ENCODE data around the gene MRTO4. TPM values are rescaled to one million over a fixed set of nuclear protein-coding genes. Genes with fewer than 3 reads are reported as not detected.
A peak's percentile ranks its signal among the peaks of the same experiment; 100 is the strongest.

Gene MRTO4
- total and polyA plus RNA-seq, 2 of the 13 experiments (the other 11 are each of a cell fraction or from before 2014, with no cell fraction given) = 28.1 to 59.2 TPM

DNA sequence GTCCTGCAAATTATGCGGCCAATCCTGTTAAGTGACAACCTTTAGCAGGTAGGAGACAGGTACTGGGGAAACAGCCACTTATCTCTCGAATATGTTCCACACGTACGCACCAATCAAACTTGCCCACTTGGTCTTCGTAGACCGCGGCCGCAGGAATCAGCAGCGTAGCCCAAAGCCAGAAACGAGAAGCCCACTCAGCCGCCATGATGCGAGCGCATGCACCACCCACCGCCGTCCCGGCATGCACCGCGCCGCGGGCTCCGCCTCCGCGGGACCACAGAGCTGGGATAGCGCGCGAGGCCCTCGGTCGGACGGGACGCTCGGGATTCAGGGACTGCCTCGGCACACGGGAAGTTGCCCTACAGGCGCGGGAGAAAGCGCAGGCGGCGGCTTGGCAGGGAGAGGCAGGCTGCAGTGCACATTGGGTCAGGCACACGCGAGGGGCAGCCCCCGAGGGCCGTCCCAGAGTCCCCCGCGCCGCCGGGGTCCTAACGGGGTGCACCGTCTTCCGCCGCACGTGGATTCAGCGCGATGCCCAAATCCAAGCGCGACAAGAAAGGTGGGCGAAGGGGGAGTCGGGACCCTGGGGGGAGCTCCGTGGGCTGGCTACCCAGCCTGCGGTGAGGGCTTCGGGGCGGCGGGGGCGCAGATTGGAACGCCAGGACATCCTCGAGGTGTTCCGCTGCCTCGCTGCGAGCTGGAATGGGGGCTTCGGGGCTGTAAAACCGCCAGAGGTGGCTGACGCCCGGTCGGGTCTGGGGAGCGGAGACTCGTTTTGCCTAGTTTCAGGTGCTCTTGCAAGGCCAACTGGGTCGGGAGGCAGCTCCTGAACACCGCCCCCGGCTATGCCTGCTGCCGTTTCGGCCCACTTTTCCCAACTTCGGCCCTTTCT, at the start of gene MRTO4, which contains the start of gene EMC1 (continued):
- TF ChIP-seq, protein P1, sequence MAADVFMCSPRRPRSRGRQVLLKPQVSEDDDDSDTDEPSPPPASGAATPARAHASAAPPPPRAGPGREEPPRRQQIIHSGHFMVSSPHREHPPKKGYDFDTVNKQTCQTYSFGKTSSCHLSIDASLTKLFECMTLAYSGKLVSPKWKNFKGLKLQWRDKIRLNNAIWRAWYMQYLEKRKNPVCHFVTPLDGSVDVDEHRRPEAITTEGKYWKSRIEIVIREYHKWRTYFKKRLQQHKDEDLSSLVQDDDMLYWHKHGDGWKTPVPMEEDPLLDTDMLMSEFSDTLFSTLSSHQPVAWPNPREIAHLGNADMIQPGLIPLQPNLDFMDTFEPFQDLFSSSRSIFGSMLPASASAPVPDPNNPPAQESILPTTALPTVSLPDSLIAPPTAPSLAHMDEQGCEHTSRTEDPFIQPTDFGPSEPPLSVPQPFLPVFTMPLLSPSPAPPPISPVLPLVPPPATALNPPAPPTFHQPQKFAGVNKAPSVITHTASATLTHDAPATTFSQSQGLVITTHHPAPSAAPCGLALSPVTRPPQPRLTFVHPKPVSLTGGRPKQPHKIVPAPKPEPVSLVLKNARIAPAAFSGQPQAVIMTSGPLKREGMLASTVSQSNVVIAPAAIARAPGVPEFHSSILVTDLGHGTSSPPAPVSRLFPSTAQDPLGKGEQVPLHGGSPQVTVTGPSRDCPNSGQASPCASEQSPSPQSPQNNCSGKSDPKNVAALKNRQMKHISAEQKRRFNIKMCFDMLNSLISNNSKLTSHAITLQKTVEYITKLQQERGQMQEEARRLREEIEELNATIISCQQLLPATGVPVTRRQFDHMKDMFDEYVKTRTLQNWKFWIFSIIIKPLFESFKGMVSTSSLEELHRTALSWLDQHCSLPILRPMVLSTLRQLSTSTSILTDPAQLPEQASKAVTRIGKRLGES (CRISPR knock-in tag; IDR thresholded peaks at IDR 0.05; ENCODE audit: borderline replicate concordance) = no peak
- TF ChIP-seq ZNF782 (CRISPR knock-in tag; IDR thresholded peaks at IDR 0.05; ENCODE audit: borderline replicate concordance) (peak; percentile 94; the same call in 1 of the 2 replicates), ZNF282 (IDR thresholded peaks at IDR 0.05; ENCODE audit: partially characterized antibody) (no peak), GMEB1 (CRISPR knock-in tag; IDR thresholded peaks at IDR 0.05; ENCODE audit: borderline replicate concordance) (peak; percentile 88), ZNF614 (CRISPR knock-in tag; IDR thresholded peaks at IDR 0.05; ENCODE audit: borderline replicate concordance) (peak; percentile 55), TRIM24 (CRISPR knock-in tag; IDR thresholded peaks at IDR 0.05) (no peak), KLF11 (CRISPR knock-in tag; IDR thresholded peaks at IDR 0.05) (0 out of 2 replicates have a peak, but pooled peaks have one; percentile 29), ZSCAN25 (CRISPR knock-in tag; IDR thresholded peaks at IDR 0.05) (peak; percentile 65; the same call in 1 of the 2 replicates), CAMTA2 (CRISPR knock-in tag; IDR thresholded peaks at IDR 0.05; ENCODE audit: borderline replicate concordance) (peak; percentile 81; the same call in 1 of the 2 replicates), MBNL3 (CRISPR knock-in tag; conservative IDR thresholded peaks at IDR 0.05) (0 out of 2 replicates have a peak, but pooled peaks have one; percentile 60), BHLHE40 (IDR thresholded peaks at IDR 0.05; ENCODE audit: low read length) (0 out of 2 replicates have a peak, but pooled peaks have one; percentile 33), KDM3A (CRISPR knock-in tag; IDR thresholded peaks at IDR 0.05; ENCODE audit: low read depth) (peak; percentile 83; the same call in 1 of the 2 replicates), HNRNPH1 (optimal IDR thresholded peaks at IDR 0.05; ENCODE audit: low read depth, low read length) (no peak), IKZF4 (CRISPR knock-in tag; IDR thresholded peaks at IDR 0.05; ENCODE audit: borderline replicate concordance, low read depth, not compliant biosample characterization) (peak; percentile 95), ZEB1 (IDR thresholded peaks at IDR 0.05; ENCODE audit: insufficient replicate concordance, low read depth) (no peak), ZNF766 (CRISPR knock-in tag; IDR thresholded peaks at IDR 0.05; ENCODE audit: borderline replicate concordance) (peak; percentile 32; the same call in 1 of the 2 replicates), NFKBIZ (CRISPR knock-in tag; IDR thresholded peaks at IDR 0.05) (0 out of 2 replicates have a peak, but pooled peaks have one; percentile 25), SNAPC2 (CRISPR knock-in tag; IDR thresholded peaks at IDR 0.05) (peak; percentile 80; the same call in 1 of the 2 replicates), PRMT3 (CRISPR knock-in tag; IDR thresholded peaks at IDR 0.05; ENCODE audit: borderline replicate concordance, low read depth) (no peak), THAP11 (CRISPR knock-in tag; IDR thresholded peaks at IDR 0.05) (peak; percentile 91)
- TF ChIP-seq, protein P2, sequence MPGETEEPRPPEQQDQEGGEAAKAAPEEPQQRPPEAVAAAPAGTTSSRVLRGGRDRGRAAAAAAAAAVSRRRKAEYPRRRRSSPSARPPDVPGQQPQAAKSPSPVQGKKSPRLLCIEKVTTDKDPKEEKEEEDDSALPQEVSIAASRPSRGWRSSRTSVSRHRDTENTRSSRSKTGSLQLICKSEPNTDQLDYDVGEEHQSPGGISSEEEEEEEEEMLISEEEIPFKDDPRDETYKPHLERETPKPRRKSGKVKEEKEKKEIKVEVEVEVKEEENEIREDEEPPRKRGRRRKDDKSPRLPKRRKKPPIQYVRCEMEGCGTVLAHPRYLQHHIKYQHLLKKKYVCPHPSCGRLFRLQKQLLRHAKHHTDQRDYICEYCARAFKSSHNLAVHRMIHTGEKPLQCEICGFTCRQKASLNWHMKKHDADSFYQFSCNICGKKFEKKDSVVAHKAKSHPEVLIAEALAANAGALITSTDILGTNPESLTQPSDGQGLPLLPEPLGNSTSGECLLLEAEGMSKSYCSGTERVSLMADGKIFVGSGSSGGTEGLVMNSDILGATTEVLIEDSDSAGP (CRISPR knock-in tag; IDR thresholded peaks at IDR 0.05; ENCODE audit: borderline replicate concordance) = peak; percentile 90; the same call in 1 of the 2 replicates
- TF ChIP-seq, protein P3, sequence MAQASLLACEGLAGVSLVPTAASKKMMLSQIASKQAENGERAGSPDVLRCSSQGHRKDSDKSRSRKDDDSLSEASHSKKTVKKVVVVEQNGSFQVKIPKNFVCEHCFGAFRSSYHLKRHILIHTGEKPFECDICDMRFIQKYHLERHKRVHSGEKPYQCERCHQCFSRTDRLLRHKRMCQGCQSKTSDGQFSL (CRISPR knock-in tag; IDR thresholded peaks at IDR 0.05) = no peak
